Smooth muscle cell (in vitro differentiated cells): ENCODE measurements around the gene IBSP. TPM values are rescaled to one million over a fixed set of nuclear protein-coding genes. Genes with fewer than 3 reads are reported as not detected.

Source experiments
- DNase-seq: peaks from one replicate; lab custom pipeline; 2025; ENCODE audit not compliant: unreplicated experiment; lab: John Stamatoyannopoulos, UW
- H2AFZ ChIP-seq: fragments of 200-600 bp; sonication (generic); 2 replicates; pipeline ENCODE4 v1.6.0; 2016; ENCODE audit warnings: antibody characterized with exemption, low read depth, mild to moderate bottlenecking
- H3F3A ChIP-seq: fragments of 200-600 bp; sonication (generic); 2 replicates; pipeline ENCODE4 v1.6.0; 2017; ENCODE audit warnings: antibody characterized with exemption, low read depth
- H3K27ac ChIP-seq: fragments of 200-600 bp; sonication (generic); 2 replicates; pipeline ENCODE4 v1.5.1; 2016; ENCODE audit warnings: low read depth, mild to moderate bottlenecking
- H3K27me3 ChIP-seq: fragments of 200-600 bp; sonication (generic); 2 replicates; pipeline ENCODE4 v1.6.1; 2016; ENCODE audit warnings: low read depth, mild to moderate bottlenecking
- H3K36me3 ChIP-seq: fragments of 200-600 bp; sonication (generic); 2 replicates; pipeline ENCODE4 v1.5.1; 2016; ENCODE audit warnings: low read depth
- H3K4me1 ChIP-seq: fragments of 200-600 bp; sonication (generic); 2 replicates; pipeline ENCODE4 v1.5.1; 2016; ENCODE audit warnings: low read depth
- H3K4me2 ChIP-seq: fragments of 200-600 bp; sonication (generic); 2 replicates; pipeline ENCODE4 v1.6.0; 2016; ENCODE audit warnings: mild to moderate bottlenecking
- H3K4me3 ChIP-seq: fragments of 200-600 bp; sonication (generic); 2 replicates; pipeline ENCODE4 v1.5.1; 2016; ENCODE audit warnings: mild to moderate bottlenecking
- H3K79me2 ChIP-seq: fragments of 200-600 bp; sonication (generic); 2 replicates; pipeline ENCODE4 v1.6.0; 2016; ENCODE audit warnings: low read depth, mild to moderate bottlenecking
- H3K9ac ChIP-seq: fragments of 200-600 bp; sonication (generic); 2 replicates; pipeline ENCODE4 v1.6.0; 2016; ENCODE audit warnings: low read depth
- H3K9me3 ChIP-seq: fragments of 200-600 bp; sonication (generic); replicated peaks from 2 replicates; pipeline ENCODE4 v1.5.1; 2016; ENCODE audit warnings: low read depth
- H4K20me1 ChIP-seq: fragments of 200-600 bp; sonication (generic); 2 replicates; pipeline ENCODE4 v1.6.0; 2016; ENCODE audit warnings: low read depth
- CTCF ChIP-seq: fragments of 200-600 bp; sonication (generic); IDR thresholded peaks from 2 replicates; pipeline ENCODE4 v1.5.1; 2017; ENCODE audit warnings: borderline replicate concordance, mild to moderate bottlenecking, antibody characterized with exemption; ENCODE audit not compliant: insufficient read depth, poor library complexity, severe bottlenecking
- WGBS: methylation state at CpG from one replicate; pipeline ENCODE4 v1.1.7; 2016; ENCODE audit warnings: low lambda C conversion rate; 5-methylcytosine and 5-hydroxymethylcytosine counted together
- polyA plus RNA-seq: library from polyadenylated mRNA; unstranded; fragments of >200 nt; fragmentation: Nextera tagmentation; extraction: Ambion mirVana; gene quantifications from 2 replicates; pipeline ENCODE4 v1.2.1, GENCODE V29; 2016
- total RNA-seq: library from RNA; depleted of rRNA; stranded (reverse); fragments of >200 nt; gene quantifications from 2 replicates; pipeline ENCODE4 v1.2.3, GENCODE V29; 2014

IBSP gene
- total and polyA plus RNA-seq, 2 experiments from 2014 or later, result not detected

- no peak overlapping the region for H3K27ac ChIP-seq
- no peak for TF ChIP-seq CTCF
- no peak overlapping the region for H3K4me3 ChIP-seq
- H3K79me2 ChIP-seq, result no peaks in the 10 kb centered on the region
- peak overlapping the region; percentile 60 for H2AFZ ChIP-seq
- no peaks in the 10 kb centered on the region for H4K20me1 ChIP-seq
- H3F3A ChIP-seq, result no peaks in the 10 kb centered on the region
- no peaks in the 10 kb centered on the region for H3K9me3 ChIP-seq
- peaks cover 5% of the 10 kb centered on the region for H3K4me1 ChIP-seq
- H3K9ac ChIP-seq, result no peak overlapping the region
- no peak for DNase-seq
- no peaks in the 10 kb centered on the region for H3K27me3 ChIP-seq
- no peaks in the 10 kb centered on the region for H3K36me3 ChIP-seq
- H3K4me2 ChIP-seq, result no peak overlapping the region
Observed at GRCh38 chr4:87802858-87803257, 3.5 kb downstream of the IBSP start.

GRCh38 chr4:87803421-87803820 lies 4.1 kb downstream of the IBSP start:
- no peak overlapping the region for H2AFZ ChIP-seq
- H3F3A ChIP-seq, result no peaks in the 10 kb centered on the region
- no peak overlapping the region for H3K4me3 ChIP-seq
- H3K36me3 ChIP-seq, result no peaks in the 10 kb centered on the region
- no peak overlapping the region for H3K27ac ChIP-seq
- no peak overlapping the region for H3K4me2 ChIP-seq
- H3K4me1 ChIP-seq, result peaks cover 5% of the 10 kb centered on the region
- H3K27me3 ChIP-seq, result no peaks in the 10 kb centered on the region
- no peaks in the 10 kb centered on the region for H3K79me2 ChIP-seq
- no peaks in the 10 kb centered on the region for H3K9me3 ChIP-seq
- no peak overlapping the region for H3K9ac ChIP-seq
- no peaks in the 10 kb centered on the region for H4K20me1 ChIP-seq
- TF ChIP-seq CTCF, result no peak
- WGBS, result 77% methylated on average over 2 of the region's 2 CpGs
- DNase-seq, result no peak

- no peaks in the 10 kb centered on the region for H3K27me3 ChIP-seq
- no peak for TF ChIP-seq CTCF
- H3K9me3 ChIP-seq, result no peaks in the 10 kb centered on the region
- DNase-seq, result no peak
- H3K36me3 ChIP-seq, result no peaks in the 10 kb centered on the region
- no peak overlapping the region for H3K4me3 ChIP-seq
- no peaks in the 10 kb centered on the region for H3K79me2 ChIP-seq
- H3F3A ChIP-seq, result no peaks in the 10 kb centered on the region
- no peak overlapping the region for H2AFZ ChIP-seq
- H3K27ac ChIP-seq, result no peak overlapping the region
- H4K20me1 ChIP-seq, result no peaks in the 10 kb centered on the region
- no peak overlapping the region for H3K4me2 ChIP-seq
- 55% methylated on average over 2 of the region's 2 CpGs for WGBS
- H3K4me1 ChIP-seq, result peaks cover 5% of the 10 kb centered on the region
- no peak overlapping the region for H3K9ac ChIP-seq
Observed at GRCh38 chr4:87804871-87805270, 5.5 kb downstream of the IBSP start.

- no peak for DNase-seq
- H4K20me1 ChIP-seq, result no peaks in the 10 kb centered on the region
Observed at GRCh38 chr4:87805971-87806370, 6.6 kb downstream of the IBSP start.

More at GRCh38 chr4:87805971-87806370, 6.6 kb downstream of the IBSP start:
- H3K9ac ChIP-seq, result no peak overlapping the region
- no peaks in the 10 kb centered on the region for H3F3A ChIP-seq
- WGBS, result 69% methylated on average over 2 of the region's 2 CpGs
- TF ChIP-seq CTCF, result no peak
- H3K79me2 ChIP-seq, result no peaks in the 10 kb centered on the region
- H3K27ac ChIP-seq, result peak overlapping the region; percentile 41
- H3K36me3 ChIP-seq, result no peaks in the 10 kb centered on the region
- H3K4me2 ChIP-seq, result peak overlapping the region; percentile 10
- H3K27me3 ChIP-seq, result no peaks in the 10 kb centered on the region
- H3K4me3 ChIP-seq, result no peak overlapping the region
- H3K4me1 ChIP-seq, result peaks cover 5% of the 10 kb centered on the region
- no peaks in the 10 kb centered on the region for H3K9me3 ChIP-seq
- no peak overlapping the region for H2AFZ ChIP-seq
